GM21390 (cell line): ENCODE measurements around the gene TMEM109.

Source experiments
- ATAC-seq: cut with Tn5 transposase; IDR thresholded peaks from one replicate; pipeline ENCODE4 v1.9.1; 2021; ENCODE audit not compliant: unreplicated experiment

The TMEM109 gene, protein sequence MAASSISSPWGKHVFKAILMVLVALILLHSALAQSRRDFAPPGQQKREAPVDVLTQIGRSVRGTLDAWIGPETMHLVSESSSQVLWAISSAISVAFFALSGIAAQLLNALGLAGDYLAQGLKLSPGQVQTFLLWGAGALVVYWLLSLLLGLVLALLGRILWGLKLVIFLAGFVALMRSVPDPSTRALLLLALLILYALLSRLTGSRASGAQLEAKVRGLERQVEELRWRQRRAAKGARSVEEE

DNA sequence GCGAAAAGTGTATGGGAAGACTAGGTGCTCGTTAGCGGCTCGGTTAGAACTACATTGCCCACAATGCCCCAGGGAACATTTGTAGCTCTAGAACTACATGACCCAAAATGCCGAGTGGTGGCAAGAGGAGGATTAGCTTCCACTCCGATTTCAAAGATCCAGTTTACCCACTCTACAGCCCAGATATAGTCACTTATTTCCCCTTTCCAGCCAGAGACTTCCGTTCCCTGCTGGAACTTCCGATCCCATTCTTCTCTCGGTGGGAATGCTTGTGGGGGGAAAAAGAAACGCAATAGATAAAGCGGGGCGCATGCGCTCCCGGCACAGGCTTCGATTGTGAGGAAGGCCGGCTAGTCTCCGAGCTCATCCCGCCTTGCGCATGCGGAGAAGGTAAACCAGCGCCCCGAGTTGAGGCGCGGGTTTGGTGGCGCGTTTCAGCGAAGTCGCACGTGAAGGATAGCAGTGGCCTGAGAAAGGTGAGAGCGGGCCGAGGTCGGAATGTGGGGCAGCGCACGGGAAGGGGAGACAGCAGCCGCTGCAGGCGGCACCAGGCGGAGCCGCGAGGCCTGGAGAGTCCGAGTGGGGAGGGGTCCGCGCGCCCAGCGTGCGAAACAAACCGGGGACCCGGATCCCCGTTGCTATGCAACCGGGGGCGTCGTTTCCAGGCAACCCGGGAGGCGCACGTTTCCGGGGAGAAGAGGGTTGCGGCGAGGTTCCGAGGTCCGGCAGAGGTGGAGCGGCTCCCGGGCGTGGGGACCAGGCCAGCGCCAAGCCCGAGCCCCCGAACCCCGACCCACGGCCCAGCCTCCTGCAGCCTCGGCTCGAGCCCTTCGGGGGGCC lies at the start of gene TMEM109:
Gene TMEM109, plus strand, starts transcription at position 366 of the 840 bp plus-strand sequence. CDS start 5,536 bp downstream, outside the sequence.
- ATAC-seq, result peak; percentile 37

DNA sequence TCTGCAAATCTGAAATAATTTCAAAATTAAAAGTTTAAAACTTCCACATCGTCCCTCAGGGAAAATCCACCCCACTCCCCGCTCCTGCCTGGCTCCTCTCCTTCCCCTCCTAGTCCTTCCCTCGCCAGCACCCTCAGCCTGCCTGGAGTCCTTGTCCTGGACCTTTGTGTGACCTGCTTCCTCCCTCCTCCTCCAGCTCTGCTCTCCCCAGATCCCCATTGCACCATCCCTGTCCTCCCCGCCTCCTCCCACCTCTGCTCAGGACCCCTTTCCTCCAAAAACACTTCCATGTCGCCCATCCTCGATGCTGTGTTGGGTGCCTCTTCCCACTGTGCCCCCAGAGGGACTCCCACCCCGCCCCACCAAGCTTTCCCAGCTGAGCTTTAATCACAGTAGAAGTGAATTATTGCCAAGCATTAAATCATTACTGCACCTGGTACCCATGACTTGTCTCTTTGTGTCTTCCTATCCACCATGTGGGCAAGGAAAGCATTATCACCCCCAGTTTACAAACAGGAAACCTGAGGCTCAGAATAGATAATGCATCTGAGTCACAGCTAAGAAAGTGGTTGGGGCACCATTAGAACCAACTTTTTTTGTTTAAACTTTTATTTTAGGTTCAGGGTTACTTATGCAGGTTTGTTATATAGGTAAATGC lies 49.0 kb upstream of the TMEM109 start:
- no peak for ATAC-seq

DNA sequence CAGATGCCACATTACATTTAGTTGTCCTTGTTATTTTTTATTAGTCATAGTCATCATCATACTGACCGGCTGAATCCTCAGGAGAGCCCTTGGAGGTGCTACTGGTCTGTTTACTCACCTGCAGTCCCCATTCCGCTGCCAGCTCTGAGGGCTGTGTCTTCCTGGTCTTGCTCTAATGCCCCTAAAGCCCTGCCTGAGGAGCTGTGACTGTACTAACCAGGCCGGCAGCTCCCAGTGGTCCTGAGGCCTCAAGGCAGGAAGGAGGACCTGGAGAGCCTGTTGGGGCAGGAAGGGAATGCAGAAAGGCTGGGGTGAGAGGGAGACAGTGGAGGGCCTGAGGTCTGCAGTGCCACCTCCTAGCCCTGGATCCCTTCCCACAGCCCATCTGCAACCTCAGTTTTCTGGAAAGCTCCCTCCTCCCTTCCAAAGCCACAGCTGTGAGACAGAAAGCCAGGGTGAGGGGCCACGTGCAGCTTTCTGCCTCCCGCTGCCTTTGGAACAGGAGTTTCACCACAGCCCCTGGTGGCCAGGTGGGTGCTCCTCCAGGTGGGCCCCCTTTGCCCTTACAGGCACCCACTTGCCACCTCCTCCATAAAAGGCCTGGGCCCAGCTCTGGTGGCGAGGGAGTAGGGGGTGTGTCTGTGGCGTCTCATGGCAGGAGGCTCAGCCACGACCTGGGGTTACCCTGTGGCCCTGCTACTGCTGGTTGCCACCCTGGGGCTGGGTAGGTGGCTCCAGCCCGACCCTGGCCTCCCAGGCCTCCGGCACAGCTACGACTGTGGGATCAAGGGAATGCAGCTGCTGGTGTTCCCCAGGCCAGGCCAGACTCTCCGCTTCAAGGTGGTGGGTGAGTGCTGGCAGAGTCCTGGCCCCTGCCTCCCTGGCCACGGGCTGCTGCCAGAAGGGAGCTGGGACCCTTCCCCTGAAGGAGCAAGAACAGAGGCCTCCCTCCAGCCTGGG lies 46.8 kb upstream of the TMEM109 start, which contains the start of gene ZP1:
Gene ZP1, plus strand, starts transcription at position 632 of the 960 bp plus-strand sequence. Its CDS starts 20 bp downstream, at position 652.
- ATAC-seq, result no peak

DNA sequence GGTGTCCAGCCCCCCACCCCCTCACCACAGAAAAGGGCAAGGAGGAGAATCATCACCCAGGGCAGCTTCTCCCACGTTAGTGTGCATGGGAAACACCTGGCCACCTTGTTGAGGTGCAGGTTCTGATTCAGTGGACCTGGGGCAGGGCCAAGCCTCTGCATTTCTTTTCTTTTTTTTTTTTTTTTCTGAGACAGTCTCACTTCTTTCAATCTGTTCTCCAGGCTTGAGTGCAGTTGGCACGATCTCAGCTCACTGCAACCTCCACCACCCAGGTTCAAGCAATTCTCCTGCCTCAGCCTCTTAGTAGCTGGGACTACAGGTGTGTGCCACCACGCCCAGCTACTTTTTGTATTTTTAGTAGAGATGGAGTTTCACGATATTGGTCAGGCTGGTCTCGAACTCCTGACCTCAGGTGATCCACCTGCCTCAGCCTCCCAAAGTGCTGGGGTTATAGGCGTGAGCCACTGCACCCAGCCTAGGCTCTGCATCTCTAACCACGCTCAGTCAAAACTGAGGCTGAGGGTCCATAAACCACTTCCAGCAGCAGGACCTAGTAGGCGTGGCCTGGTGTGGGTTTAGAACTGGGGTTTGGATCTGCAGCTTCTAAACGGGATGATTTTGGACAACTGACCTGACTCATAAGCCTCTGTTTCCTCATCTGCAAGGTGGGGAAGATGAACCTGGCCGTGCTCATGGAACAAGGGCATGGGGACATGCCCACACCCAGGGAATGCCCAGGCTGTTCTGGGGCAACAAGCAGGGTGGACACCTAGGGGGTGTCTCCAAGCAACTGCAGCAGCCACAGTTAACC lies 45.9 kb upstream of the TMEM109 start:
- ATAC-seq, result no peak

DNA sequence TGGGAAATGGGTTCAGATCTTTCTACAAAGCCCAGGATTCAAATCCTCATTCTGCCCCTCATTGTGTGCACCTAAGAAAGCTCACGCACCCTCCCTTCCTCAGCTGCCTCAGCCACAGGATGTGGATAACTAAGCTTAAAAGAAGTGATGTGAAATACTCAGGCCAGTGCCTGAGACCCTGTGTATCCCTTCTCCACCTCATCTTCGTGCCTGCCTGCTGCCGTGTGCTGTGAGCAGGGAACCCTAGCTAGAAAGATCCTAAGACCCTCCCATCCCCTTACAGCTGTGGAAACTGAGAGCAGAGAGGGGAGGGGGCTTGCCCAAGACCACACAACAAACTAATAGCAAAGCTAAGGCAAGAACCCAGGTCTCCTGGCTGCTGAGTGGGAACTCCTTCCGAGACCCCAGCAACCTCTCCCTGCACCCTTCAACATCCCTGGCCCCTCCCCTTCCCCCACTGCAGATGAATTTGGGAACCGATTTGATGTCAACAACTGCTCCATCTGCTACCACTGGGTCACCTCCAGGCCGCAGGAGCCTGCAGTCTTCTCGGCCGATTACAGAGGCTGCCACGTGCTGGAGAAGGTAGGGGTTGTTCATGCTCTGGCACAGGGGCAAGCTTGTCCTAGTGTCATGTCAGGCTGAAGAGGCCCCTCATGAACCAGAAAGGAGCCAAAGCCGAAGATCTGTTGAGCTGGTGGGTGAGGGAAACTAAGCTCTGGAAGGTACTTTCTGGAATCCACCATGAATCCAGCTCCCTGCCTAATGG lies 45.1 kb upstream of the TMEM109 start:
- no peak for ATAC-seq

DNA sequence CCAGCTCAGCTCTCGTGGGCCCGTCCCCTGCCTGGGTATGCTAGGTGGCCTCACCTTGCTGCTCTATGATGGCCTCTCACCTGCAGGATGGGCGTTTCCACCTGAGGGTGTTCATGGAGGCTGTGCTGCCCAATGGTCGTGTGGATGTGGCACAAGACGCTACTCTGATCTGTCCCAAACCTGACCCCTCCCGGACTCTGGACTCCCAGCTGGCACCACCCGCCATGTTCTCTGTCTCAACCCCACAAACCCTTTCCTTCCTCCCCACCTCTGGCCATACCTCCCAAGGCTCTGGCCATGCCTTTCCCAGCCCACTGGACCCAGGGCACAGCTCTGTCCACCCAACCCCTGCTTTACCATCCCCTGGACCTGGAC lies 44.5 kb upstream of the TMEM109 start:
- ATAC-seq, result no peak

DNA sequence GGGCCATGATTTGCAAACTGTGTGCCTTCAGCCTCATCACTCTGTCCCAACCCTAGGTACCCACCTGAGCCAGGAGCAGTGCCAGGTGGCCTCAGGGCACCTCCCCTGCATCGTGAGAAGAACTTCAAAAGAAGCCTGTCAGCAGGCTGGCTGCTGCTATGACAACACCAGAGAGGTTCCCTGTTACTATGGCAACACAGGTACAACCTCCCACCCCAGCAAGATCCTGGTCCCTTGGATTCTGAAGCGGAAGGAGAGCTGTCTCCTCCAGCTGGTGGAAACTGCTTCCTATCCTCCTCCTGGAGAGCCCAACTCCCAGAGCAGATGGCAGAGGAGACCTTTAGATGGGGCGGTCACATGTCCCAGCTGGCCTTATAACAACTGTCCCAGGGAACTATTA lies 43.7 kb upstream of the TMEM109 start:
- ATAC-seq, result no peak

DNA sequence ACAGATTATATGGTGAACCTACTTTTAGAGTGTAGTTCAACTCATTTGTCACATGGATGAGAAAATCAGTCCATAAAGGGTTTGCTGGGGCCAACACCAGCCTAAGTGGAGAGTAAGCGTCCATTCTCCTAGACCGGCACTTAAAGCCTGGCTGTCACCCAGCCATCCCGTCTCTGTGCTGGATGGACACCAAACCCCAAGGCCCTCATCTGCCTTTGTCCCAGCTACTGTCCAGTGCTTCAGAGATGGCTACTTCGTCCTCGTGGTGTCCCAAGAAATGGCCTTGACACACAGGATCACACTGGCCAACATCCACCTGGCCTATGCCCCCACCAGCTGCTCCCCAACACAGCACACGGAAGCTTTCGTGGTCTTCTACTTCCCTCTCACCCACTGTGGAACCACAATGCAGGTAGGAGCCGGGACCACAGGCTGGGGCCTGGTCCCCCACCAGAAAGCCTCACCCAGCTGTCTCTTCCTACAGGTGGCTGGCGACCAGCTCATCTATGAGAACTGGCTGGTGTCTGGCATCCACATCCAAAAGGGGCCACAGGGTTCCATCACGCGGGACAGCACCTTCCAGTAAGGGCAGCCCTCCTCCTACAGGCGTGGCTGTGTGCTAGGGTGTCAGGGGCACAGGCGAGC lies 43.1 kb upstream of the TMEM109 start:
- ATAC-seq, result no peak

DNA sequence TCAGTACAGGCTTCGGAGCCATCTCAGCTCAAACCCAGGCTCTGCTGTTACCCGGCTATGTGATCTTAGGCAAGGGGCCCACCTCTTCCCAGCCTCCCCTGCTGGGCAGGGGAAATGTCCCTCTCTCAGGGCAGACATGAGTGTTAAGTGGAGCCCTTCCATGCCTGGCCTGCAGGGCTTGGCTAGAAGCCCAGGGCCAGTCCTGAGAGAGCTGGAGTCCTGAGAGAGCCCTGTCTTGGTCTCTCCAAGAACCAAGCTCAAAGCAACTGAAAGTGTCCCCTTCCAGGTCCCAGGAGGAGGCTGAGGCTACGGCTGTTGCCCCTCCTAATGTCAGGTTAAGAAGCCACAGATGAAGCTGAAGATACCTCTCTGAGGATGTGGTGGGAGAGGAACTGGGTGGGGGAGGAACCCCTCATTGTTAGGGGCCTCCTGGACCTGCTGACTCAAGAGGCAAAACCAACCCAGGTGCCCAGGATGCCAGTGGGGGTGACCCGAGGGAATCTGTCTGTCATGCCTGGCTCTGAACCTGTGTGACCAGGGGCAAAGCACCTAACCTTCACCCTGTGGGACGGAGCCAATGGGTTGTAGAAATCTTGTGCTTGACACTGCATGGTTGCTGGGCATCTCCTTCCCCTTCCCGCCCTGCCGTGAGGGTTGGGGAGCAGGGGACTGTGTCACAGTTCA lies 42.4 kb upstream of the TMEM109 start:
- ATAC-seq, result no peak

DNA sequence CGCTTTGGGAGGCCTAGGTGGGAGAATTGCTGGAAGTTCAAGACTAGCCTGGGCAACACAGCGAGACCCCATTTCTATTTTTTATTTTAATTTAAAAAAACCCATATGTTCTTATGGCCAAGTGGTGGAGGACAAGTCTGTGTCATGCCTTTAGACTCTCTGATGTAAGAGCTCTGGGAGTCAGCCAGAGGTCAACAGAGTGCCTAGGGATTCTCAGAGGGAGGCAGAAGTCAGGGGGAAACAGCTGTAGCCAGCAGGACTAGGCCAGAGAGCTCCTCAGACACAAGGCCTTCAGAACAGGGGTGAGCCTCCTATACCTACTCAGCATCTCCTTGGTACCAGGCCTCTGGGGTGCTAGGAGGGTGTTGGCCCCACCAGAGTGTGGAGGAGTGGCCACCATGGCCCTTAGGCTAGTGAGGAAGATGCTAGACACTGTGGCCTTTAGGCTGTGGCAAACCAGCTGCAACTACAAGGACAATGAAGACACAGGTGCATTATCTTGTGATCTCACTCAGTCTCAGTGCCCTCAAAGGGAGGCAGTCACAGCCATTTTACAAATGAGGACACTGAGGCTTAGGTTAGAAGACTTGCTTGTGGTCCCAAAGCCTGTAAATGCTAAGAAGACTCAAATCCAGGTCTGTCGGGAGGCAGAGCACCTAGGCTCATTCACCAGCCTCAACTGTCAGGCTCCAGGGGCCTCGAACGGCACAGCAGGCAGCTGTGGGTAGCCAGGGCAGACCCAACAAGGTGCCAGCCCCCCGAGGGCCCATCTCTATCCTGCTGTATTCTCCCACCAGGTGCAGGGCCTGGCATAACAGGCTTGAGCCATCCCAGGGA lies 41.6 kb upstream of the TMEM109 start:
- no peak for ATAC-seq

DNA sequence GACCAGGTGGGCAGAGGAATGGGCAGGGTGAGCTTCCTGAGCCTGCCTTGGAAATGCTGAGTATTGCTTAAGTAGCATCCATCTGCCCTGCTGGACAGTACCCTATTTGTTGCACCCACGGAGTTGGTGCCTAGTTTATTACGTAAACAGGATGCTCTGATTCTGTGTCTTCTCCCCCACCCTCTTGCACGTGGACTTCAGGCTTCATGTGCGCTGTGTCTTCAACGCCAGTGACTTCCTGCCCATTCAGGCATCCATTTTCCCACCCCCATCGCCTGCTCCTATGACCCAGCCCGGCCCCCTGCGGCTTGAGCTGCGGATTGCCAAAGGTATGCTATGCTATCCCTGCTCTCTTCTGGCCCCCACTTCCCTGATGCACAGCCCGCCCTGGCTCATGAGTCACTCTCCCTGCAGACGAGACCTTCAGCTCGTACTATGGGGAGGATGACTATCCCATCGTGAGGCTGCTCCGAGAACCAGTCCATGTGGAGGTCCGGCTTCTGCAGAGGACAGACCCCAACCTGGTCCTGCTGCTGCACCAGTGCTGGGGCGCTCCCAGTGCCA lies 40.9 kb upstream of the TMEM109 start:
- no peak for ATAC-seq

DNA sequence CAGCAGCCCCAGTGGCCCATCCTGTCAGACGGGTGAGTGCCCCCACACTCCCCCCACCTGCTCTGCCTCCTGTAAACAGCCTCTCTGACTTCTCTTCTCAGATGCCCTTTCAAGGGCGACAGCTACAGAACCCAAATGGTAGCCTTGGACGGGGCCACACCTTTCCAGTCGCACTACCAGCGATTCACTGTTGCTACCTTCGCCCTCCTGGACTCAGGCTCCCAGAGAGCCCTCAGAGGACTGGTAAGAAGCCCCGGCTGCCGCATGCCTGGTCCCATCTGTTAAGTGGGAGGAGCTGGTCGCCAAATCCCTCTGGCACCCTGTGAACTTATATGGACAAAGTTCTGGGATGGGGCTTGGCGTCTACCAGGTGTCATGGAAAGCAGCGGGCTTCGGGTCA lies 40.4 kb upstream of the TMEM109 start:
- ATAC-seq, result no peak

DNA sequence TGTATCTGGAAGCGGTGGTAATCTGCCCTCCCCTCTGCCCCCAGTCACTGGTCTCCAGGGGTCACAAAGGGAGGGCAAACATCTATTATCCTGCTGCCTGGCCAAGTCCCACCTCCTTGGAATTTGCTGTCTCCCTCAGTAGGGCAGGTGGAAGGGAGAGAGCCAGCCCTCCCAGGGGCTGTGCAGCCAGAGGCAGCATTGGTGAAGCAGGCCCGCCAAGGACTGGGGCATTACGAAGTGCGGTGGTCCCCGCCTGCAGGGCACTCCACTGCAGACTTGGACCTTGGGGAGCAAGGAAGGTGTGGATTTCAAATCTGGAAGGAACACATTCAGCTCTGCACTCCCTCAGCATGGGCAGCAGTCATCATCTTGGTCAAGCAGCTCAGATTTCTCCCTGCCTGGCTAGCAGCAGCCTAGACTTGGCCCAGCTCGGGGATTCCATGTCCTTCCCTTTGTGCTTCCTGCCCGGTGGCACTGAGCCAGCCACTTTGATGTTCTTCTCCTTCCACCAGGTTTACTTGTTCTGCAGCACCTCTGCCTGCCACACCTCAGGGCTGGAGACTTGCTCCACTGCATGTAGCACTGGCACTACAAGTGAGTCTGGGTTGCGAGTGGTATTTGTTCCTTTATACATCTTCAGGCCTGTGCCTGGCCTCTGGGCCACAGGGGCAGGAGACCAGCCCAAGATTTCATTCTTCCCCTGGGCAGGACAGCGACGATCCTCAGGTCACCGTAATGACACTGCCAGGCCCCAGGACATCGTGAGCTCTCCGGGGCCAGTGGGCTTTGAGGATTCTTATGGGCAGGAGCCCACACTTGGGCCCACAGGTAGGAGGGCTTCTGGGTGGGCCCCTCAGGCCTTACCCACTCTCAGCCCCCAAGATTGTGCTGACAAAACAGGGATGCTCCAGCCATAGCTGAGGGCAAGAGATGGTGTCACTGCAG lies 39.3 kb upstream of the TMEM109 start:
- no peak for ATAC-seq

DNA sequence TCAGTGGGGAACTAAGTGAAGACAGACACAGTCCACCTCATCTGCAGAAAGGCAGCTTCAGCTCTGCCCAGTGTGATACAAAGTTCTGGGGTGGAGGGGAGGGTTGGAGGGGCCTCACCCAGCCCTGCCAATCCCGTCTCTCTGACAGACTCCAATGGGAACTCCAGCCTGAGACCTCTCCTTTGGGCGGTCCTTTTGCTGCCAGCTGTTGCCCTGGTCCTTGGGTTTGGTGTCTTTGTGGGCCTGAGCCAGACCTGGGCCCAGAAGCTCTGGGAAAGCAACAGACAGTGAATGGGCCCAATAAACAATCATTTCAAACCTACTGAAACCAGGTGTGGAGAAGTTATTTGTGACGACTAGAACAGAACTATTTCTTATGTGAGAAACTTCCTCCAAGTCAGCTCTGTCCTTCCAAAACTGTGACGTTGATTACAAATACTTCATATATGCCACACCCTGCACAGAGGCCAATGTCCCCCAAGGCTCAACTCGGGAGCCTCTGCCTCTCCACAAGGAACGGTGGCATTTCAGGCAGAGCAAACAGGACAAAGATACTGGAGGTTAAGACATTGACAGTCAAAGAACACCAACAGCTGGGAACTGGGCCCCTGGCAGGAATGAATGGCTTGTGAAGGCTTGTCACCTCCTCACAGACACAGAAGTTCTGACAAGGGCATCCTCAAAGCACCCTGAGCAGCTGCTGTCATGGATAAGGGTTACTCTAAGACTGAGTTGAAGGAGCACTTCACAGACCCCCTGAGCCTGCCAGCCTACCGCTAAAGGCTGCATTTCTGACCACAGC lies 38.4 kb upstream of the TMEM109 start:
- no peak for ATAC-seq

DNA sequence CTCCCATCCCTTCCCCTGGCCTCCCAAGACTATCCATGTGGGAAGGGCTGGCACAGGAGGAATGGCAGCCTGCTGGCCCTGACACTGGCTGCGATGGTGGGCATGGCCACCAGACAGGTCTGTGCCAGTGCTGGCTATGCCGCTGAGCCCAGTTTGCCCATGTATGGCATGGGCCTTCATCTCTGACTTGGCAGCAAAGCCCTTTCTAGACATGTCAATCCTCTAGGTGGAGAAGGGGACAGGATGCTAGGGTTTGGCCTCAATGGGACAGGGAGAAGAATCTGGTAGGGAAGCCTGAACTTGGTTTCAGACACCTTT lies 37.8 kb upstream of the TMEM109 start:
- ATAC-seq, result no peak
